CD4-positive, alpha-beta T cell treated with Interferon alpha-2 for 1 hour (primary cell): Measurements from ENCODE around the gene SMYD3.
"Not testable (repeated sequence)": the region's sequence is repeated elsewhere in the genome, so short reads cannot be mapped to it uniquely, and the experiment has no call there.

Source experiments
- DNase-seq, 2 donors: peaks; one replicate each; pipeline ENCODE4 v3.0.0-alpha.2; 2020 to 2022

SMYD3 gene

DNA sequence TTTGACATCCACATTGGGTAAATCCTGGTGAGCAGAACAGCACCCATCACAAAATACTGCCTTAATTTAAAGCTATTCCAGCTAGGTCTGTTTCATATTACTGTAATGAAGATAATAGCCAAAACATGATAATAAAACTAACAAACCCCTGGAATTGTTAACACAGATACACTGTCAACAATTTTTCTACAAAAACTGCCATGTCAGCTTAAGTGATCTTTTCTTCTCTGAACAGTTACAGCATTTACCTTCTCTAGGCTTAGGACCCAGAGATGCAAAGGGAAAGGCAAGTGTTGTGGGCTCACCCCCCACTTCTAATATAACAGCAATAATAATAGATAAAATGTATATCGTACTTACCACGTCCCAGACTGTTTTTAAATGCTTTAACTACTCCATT lies 92.1 kb downstream of the SMYD3 start:
- DNase-seq: no peak

DNA sequence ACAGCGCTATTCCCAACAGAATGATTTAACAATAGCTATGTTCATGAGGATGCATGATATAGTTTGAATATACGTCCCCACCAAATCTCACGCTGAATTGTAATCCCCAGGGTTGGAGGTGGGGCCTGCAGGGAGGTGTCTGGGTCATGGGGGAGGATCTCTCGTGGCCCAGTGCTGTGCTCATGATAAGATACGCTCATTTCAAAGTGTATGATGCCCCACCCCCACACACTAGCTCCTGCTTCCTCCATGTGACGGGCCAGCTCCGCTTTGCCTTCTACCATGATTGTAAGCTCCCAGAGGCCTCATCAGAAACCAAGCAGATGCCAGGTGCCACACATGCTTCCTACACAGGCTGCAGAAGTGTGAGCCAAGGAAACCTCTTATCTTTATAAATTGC lies 93.6 kb downstream of the SMYD3 start:
- DNase-seq: no peak

DNA sequence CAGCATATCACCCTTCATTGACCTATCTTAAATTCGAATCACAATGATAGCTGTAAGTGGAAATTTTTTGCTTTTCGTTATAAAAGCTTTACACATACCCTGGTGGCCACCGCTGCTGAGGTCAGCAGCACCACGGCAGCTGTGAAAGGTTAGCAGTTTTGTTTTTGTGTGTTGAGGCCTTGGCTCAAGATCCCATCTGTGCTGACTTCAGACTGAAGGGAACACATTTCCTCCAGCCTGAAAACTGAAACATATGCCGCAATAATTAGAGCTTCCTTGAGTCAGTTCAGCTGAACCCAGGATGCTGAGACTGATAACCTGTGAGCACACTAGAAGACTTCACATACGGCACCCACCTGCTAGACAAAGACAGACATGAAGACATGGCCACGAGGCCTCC lies 103.0 kb downstream of the SMYD3 start:
- no peak for DNase-seq

DNA sequence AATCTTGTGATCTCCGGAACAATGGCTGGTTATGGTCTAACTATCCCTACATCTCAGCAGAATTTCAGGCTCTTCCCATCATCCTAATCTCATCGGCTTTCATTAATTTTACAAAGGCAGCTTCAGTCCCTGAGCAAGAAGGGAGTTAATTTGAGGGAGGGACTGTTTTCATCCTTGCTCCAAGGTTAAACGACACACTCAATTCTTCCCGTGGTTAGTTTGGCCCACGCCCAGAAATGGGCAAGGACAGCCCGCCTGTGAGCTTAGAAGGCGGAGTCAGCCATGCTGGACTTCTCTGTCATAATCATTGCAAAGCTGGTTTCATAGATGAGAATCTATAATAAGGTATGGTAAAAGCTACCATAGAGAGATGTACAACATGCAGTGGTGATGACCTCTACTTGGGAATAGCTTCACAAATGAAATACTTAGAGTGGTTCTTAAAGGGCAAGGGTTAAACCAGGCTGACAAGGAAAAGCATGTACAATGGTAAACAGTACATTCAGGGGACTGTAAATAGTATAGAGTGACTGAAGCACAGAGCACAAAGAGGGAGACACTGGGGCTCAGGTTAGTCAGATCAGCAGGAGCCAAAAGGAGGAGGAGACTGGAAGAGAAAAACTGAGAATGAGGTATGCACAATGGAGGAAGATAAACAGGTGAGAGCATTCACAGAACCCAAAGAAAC lies 108.8 kb downstream of the SMYD3 start:
- DNase-seq: no peak

DNA sequence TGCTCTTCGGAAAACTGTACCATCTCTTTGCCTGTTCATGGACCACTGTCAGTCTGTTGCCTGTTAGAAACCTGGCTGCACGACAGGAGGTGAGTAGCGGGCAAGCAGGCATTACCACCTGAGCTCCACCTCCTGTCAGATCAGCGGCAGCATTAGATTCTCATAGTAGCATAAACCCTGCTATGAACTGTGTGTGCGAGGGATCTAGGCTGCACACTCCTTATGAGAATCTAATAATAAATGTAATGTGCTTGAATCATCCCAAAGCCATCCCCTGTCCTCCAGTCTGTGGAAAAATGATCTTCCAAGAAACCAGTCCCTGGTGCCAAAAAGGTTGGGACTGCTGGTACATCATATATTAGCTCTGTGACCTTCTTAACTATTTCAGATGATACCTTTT lies 110.0 kb downstream of the SMYD3 start:
- DNase-seq: no peak

DNA sequence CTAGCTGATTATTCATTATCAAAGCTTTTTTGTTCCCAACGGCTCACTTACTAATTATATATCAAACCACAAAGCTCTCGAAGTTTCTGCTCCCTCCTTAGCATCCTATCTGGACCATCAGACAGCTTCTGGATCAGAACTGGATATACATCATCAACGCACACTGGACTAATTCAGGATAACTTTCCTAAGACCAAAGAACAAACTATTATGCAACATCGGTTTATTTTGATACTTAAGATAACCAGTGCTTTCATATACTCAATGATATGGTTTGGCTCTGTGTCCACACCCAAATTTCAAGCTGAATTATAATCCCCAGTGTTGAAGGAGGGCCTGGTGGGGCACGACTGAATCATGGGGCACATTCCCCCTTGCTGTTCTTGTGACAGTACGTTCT lies 110.8 kb downstream of the SMYD3 start:
- DNase-seq: no peak

DNA sequence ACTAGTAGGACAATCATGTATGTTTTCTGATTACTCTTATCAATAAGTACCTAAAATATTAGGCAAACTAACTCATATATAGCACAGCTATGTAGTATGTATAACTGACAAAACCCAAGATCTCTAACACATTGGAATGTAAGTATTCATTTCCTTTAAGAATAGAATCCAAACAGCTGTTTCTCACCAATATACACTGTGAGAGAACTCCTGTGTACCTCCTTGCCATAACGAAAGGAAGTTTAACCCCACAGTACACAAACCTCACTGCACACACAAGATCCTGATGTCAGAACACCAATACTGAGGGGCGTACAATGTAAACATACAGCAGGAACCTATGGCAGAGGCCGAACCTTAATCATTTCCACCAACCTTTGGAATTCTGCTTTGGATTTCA lies 113.0 kb downstream of the SMYD3 start:
- no peak for DNase-seq

DNA sequence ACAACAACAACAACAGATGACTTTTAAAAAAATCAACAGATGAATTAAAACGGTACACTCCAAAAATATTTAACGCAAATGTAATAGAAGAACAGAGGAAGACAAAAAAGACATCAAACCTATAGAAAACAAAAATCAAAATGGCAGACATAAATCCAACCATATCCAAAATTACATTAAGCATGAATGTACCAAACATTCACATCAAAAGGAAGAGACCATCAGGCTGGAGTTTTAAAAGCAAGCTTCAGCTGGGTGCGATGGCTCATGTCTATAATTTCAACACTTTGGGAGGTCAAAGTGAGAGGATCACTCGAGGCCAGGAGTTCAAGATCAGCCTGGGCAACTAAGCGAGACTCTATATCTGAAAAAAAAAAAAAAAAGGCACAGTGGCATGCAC lies 116.2 kb downstream of the SMYD3 start:
- DNase-seq: no peak

DNA sequence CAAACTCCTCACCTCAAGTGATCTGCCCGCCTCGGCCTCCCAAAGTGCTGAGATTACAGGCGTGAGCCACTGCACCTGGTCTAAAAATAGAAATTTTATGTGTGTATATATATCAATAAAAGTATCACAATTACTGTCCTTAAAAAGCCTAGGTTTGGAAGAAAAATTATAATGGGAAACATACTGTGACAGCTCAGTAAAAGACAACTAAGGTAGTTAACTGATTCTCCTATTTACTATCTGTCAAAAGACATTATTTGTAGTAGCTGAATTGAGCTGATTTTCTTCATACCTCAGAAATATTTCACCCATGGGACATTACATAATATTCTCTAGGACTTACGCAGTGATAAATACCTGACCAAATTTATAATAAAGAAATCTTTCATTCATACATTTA lies 122.5 kb downstream of the SMYD3 start:
- no peak for DNase-seq

DNA sequence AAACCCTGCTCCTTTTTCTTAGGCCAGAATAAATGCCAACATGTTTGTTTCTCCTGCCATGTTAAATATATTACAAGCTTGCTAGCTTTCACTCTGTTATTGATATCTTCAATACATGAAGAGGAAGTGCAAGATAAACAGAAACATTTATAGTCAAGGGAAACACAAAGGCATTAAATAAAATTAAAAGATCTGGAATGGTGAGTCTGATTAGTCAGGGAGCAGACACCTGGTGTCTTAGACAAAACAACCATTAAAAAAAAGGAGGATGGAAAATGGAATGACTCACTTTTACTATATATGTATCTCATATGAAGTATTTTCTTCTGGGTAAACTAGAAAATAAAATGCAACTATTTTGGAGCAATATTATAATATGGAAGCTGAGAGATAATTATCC lies 123.3 kb downstream of the SMYD3 start:
- no peak for DNase-seq

DNA sequence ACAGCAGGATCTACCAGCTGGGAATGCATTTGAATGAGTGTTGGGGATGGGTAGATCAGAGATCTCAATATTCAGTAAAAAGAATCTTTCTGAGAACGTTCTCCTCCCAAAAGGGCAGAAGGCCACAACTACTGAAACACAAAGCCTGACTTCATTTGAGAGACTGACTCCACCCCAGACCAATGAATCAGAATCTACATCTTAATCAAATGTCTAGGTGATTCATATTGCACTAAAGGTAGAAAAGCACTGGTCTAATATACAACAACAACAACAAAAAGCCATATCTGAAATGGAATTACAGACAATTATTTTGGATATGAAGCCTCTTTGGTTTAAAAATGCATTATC lies 123.9 kb downstream of the SMYD3 start:
- DNase-seq: no peak

DNA sequence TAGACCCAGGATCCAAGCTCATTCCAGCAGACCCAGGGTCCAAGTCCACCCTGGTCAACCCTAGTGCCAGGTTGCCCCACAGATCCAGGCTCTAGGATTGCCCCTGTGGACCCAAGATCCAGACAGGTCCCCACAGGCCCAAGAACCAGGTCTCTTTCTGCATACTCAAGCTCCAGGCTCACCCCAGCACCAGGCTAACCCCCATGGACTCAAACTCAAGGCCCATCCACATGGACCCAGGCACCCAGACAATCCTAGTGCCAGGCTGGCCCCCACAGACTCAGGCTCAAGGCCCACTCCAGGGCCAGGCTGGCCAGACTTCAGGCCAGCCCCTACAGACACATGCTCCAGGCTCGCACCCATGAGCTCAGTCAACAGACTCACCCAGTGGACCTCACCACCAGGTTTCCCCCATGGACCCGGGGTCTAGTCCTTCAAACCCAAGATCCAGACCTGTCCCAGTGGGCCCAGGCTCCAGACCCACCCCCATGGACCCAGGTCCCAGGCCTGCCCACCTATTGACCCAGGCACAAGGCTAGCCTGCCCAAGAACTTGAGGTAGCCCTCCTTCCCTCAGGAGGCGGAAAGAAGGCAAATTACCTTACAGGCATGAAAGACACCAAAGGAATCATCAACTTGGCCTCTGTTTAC lies 124.4 kb downstream of the SMYD3 start:
- no peak for DNase-seq

DNA sequence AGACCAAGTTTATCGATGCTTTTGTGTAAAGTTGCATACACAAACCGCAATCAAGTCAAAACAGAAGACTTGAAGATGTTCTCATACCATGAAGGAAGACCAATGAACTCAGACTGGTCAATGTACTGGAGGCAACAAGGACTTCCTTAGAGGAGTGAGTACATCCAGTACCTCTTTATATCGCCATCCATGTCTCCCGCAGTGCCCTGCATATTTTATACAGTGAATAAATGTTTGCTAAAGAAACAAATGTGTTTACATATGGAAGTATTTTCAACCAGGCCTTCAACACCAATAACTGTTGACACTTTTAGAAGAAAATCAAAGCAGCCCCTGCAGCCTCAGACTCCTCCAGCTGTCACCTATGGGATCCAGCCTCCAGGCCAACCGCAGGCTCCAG lies 125.6 kb downstream of the SMYD3 start:
- DNase-seq: no peak

DNA sequence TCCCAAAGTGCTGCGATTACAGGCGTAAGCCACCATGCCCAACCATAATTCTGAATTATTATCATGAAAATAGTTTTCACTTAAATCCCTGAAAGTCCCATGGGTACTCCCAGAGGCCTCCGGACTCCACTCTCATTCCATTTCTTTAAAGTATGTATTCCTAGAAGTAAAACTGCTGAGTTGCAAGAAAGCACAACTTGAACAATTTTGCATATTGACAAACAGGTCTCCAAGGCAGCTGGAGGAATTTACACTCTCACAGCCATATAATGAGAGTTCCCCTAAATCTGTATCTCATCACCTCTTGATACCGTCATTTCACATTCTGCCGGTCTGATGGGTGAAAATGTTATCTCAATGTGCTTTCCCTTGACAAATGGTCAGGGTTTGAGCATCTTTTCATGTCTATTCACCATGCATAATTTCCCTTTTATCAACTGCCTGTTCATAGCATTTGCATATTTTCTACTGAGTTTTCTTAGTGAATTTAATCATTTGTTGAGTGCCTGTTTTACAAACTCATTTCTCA lies 129.4 kb downstream of the SMYD3 start:
- no peak for DNase-seq

DNA sequence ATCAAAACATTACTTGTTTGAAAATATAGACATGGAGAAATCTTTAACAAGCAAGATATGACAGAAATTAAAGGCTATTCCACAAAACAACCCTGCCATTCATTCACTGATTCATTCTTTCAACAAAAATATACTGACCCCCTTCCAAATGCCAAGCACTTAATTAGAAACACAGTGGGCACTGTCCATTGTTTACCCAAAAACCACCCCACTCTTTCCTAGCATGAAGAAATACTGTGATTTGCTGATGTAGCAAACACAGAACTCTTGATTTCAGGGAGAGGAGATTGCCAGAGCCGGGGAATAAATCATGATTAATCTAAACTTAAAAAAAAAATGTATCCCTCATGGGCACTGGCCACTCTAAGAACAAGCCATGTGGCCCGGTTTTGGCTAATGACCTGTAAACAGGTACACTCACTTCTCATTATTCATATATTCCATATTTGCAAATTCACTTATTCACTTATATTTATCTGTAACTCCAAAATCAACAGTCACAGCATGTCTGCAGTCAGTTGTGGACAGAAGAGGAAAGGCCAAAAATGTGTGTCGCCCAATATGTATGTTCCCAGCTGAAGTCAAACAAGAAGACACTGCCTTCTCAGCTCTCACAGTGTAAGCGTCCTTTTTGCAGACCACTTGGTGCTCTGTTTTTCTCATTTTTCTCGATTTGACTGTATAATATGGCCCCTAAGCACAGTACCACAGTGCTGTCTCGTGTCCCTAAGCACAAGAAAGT lies 133.1 kb downstream of the SMYD3 start:
- no peak for DNase-seq

DNA sequence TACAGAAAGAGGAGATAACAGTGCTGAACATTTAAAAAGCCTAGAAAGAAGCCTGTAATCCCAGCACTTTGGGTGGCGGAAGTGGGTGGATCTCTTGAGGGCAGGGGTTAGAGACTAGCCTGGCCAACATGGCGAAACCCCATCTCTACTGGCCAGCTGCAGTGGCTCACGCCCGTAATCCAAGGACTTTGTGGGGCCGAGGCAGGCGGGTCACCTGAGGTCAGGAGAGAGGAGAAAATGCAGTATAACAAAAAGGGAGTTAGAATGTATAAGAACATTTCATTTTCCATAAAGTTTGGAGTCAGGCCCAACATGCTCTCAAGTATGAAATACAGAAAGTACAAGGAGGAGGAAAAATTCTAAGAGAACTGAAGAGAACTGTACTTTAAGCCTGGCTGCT lies 134.5 kb downstream of the SMYD3 start:
- DNase-seq: no peak

DNA sequence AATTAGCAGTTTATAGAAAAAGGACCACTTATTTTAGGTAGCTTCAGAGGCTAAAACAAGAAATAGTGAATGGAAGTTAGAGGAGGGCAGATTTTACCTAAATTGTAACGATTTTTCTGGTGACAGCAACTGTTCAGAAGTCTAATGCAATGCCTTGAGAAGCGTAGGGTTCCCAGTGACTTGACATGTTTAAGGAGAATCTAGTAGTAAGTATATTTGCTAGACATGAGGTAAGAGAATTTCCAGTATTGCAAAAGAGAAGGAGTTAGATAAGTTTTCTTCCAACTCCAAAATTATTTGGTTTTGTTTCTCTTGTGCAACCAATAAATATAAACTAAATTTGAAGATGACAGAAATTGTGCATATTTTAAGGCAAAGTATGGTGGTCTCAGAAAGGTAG lies 140.0 kb downstream of the SMYD3 start:
- DNase-seq: no peak

DNA sequence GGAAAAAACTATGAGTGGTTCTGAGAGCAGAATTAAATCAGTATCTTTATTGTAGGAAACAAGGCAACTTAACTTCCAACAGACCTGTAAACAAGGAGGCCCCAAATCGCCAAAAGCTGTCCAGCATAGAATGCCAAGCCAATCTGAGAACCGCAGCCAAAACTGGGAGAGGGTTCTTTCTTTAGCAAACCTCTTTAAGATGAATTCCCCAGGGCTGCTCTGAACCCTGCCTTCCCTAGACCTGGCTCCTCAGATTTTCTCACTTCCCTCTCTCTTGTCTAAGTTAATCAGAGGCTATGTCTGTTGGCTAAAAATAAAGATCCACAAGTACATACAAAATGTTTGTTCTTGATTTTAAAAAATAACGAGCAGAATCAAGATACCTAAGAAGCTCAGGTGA lies 141.4 kb downstream of the SMYD3 start:
- no peak for DNase-seq

DNA sequence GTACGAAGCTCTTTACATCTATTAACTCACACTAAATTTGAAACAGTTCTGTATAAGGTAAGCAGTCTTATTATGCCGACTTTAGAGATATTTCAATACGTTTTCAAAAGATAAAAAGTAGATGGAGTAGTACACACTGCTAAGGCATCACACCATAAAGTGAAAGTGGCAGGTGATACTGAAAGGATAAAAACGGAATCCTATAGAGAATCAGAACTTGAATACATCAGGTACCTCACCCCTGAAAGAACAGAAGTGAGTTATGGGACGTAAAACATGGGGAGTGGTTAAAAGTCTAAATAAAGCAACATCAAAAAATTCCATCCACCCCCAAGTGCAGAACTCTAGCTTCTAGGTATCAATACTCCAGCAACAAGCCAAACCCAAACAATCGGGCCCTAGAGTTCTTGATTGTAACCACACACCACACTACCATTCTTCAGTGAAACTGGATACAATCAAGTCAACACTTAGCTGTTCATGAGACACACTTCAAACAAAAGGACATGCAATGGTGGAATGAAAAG lies 142.6 kb downstream of the SMYD3 start:
- no peak for DNase-seq

DNA sequence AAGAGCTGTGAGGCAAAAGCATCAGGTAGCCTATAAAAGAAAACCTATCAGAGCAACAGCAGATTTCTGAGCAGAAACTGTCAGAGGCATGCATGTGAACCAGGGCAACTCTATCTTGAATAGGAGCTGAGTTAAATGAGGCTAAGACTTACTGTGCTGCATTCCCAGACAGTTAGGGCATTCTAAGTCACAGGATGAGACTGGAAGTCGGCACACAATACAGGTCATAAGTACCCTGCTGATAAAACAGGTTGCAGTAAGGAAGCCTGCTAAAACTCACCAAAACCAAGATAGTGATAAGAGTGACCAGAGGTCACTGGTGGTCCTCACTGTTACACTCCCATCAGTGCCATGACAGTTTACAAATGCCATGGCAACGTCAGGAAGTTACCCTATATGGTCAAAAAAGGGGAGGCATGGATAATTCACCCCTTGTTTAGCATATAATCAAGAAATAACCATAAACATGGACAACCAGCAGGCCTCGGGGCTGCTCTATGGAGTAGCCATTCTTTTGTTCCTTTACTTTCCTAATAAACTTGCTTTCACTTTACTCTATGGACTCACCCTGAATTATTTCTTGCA lies 150.0 kb downstream of the SMYD3 start:
- not testable (repeated sequence) for DNase-seq

DNA sequence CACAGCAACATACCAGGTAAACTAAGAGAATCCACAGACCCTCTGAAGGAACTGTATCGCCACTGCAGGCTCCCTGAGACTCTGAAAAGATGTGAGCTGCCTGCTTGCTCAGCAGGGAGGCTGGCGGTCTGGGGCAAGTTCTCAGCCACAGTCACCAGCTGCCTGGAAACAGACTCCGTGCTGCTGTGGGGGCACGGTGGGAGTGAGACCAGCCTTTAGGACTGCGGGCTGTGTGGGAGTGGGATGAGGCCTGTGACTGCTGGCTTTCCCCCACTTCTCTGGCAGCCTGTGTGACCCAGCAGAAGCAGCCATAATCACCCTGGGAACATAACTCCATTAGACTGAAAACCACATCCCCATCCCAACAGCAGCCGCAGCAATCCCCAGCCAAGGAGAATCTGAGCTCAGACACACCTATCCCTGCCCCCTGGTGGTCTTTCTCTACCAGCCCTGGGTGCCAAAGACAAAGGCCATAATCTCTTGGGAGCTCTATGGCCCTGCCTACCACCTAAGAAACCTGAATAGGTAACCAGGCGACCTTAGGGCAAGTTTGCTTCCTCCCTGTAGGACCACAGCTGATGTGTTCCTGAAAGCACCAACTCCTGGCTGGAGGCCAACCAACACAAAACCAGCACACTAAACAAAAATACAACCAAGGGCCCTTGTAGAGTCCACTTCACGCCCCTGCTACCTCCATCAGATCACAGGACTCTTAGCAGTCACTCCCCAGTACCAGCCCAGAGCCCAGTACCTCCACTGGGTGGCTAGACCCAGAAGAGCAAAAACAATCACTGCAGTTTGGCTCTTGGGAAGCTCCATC lies 151.5 kb downstream of the SMYD3 start:
- DNase-seq: no peak

DNA sequence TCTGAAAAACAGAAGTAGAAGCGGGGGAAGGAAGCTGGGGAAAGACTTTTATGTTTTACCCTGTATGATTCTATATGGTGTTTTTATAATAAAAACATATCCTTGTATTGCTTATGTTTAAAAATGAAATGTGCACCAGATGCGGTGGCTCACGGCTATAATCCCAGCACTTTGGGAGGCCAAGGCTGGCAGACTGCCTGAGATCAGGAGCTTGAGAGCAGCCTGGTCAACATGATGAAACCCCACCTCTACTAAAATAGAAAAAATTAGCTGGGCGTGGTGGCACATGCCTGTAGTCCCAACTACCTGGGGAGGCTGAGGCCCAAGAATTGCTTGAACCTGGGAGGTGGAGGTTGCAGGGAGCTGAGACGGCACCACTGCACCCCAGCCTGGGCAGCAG lies 155.4 kb downstream of the SMYD3 start:
- DNase-seq: no peak

DNA sequence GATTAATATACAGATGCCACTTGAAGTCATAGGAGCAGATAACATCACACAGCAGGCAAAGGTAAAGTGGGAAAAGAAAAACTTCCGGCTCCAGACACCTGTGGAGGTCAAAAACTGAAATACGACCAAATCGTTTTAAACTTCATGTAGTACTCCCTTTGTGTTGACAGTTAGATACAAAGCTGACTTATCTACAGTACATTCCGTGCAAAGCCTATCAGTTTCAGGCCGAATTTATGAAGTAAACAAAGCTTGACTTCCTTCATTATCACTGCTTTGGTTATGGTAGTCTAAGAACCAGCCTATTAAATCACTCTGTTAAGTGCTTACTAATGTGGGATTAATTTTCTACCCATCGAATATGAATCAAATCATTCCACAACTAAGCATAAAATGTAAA lies 156.3 kb downstream of the SMYD3 start:
- no peak for DNase-seq
